CD4-positive, alpha-beta T cell treated with Interleukin-21 for 1 hour (primary cell): ENCODE data around the gene RHCE.
"Not testable (repeated sequence)": the region's sequence is repeated elsewhere in the genome, so short reads cannot be mapped to it uniquely, and the experiment has no call there.

Experiments
- DNase-seq: peaks from one replicate; pipeline ENCODE4 v3.0.0-alpha.2; 2020

Gene RHCE

GRCh38 chr1:25420715-25421114 lies at the start of gene RHCE:
RHCE (minus strand) TSS chr1:25420825; CDS start chr1:25420786, 39 bp downstream.
- not testable (repeated sequence) for DNase-seq

- DNase-seq, result no peak
Measured at GRCh38 chr1:25469177-25469576, 48.6 kb upstream of the RHCE start.

DNA sequence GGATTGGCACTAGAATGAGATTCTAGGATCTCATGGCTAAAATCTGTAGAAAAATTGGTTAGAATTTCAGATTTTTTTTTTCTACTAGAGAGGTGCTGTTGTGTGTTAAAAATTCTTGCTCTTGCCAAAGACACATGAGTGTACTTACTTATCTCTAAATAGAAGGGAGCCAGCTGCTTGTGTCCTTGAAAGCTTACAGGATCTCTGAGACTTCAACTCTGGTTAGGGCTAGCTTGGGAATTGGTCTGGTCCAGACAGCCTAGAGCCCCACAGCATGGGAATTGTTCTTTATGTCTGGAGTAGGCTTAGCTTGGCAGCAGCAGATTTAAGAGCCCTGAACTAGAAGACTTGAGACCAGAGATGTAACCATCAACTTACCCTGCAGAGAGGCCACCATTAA lies 47.4 kb upstream of the RHCE start:
- DNase-seq, result no peak

- no peak for DNase-seq
Measured at GRCh38 chr1:25467616-25468015, 47.0 kb upstream of the RHCE start.

DNA sequence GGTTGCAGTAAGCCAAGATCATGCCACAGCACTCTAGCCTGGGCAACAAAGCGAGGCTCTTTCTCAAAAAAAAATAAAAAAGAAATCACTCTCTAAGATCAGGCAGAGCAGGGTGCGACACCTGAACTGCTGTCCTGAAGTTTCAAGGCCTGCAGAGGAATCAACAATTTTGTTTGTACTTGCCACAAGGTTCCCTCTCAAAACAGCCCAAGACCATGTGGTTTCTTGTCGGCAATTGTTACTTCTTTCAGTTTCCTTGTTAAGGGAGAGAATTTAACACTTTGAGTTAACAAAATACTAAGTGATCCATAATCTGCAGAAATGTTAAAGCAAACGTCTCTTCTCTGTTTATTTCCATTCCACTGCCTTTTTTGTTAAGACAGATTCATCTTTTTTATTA lies 46.6 kb upstream of the RHCE start:
- no peak for DNase-seq

GRCh38 chr1:25462732-25463131 lies 42.1 kb upstream of the RHCE start:
- no peak for DNase-seq

GRCh38 chr1:25461849-25462248 lies 41.2 kb upstream of the RHCE start:
- no peak for DNase-seq

- not testable (repeated sequence) for DNase-seq
Measured at GRCh38 chr1:25460816-25461215, 40.2 kb upstream of the RHCE start.

- no peak for DNase-seq
Measured at GRCh38 chr1:25460020-25460419, 39.4 kb upstream of the RHCE start.

- DNase-seq, result no peak
Measured at GRCh38 chr1:25458541-25459298, 38.1 kb upstream of the RHCE start.

GRCh38 chr1:25456502-25456901 lies 35.9 kb upstream of the RHCE start:
- DNase-seq, result no peak

DNA sequence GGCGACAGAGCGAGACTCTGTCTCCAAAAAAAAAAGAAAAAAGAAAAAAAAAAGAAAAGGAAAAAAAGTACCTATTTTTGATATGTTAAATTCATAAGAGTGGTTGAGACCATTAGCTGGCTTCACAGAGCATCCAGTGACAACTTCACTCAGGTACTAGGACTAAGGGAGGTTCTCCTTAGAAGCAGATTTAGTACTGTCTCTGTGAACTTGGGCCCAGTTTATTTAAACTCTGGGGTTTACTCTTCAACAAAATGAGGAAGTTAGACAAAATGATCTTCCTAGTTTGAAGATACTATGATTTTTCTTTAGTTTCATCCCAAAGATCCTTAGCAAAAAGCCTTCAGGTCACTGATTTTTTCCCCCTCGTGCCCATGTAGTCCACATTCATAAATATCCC lies 31.3 kb upstream of the RHCE start:
- DNase-seq, result no peak

DNA sequence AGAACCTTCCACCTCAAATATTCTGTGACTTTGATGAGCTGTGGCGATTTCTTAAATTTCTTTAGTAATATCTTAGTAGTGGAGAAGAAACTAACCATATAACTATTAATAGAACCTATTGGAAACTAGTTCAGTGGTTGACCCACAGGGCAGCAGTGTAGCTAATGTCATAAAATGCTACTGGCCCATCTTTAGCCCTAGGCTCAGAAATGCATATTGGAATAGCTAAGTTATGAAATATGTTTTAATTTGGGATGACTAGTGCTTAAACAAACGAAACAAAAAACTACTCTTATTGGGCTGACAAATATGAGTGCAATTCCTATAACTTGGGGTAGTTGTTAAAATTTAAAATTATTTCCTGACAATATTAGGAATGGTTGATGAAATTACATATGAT lies 30.3 kb upstream of the RHCE start:
- DNase-seq, result no peak

DNA sequence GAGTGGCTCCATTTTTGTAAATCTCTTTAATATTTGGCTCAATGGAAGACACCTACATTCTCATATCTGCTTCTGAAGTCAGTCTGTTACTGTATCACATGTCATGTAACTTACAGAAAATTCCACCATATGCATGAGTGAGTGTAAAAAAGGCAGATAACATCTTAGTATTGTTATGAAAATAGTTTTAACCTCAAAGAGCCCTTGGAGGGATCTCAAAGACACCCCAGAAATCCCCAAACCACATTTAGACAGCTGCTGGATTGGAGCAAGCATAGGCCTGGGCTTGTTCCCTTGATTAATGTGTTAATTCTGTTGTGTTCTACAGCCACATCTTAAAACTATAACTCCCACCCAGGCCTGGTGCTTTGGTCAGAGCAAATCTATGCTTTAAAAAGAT lies 26.9 kb upstream of the RHCE start:
- no peak for DNase-seq

- no peak for DNase-seq
Measured at GRCh38 chr1:25445993-25446538, 25.4 kb upstream of the RHCE start.

GRCh38 chr1:25444604-25445003 lies 24.0 kb upstream of the RHCE start:
- DNase-seq, result not testable (repeated sequence)

GRCh38 chr1:25443030-25443699 lies 22.5 kb upstream of the RHCE start:
- DNase-seq, result no peak

DNA sequence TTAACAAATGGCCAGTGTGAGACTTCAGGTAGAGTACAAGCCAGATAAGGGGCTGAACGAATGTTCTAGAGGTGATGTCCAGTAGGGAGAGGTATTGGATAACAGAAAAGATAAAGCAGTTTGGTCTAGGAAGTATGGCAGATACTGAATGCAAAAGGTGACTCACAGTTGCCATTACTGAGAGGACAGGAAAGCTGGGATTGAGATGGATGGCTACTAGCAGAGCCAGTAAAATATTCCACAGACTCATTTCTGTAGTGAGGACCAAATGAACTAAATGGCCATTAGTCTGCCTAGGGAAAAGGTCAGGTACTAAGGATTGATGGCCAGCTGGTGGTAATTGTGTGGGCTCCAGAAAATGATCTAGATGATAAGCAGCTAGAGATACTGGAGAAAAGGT lies 21.6 kb upstream of the RHCE start:
- DNase-seq, result no peak

GRCh38 chr1:25439287-25439686 lies 18.7 kb upstream of the RHCE start:
- DNase-seq, result no peak

DNA sequence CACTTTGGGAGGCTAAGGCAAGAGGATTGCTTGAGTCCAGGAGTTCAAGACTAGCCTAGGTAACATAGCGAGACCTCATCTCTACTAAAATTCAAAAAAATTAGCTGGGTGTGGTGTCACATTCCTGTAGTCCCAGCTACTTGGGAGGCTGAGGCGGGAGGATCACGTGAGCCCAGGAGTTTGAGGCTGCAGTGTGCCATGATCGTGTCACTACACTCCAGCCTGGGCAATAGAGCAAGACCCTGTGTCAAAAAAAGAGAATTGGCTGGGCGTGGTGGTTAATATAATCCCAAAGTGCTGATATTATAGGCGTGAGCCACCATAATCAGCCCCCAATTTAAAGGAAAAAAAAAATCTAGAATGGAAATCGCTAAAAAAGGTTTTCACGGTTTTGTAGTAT lies 17.0 kb upstream of the RHCE start:
- DNase-seq, result no peak

- no peak for DNase-seq
Measured at GRCh38 chr1:25435397-25436108, 14.9 kb upstream of the RHCE start.

DNA sequence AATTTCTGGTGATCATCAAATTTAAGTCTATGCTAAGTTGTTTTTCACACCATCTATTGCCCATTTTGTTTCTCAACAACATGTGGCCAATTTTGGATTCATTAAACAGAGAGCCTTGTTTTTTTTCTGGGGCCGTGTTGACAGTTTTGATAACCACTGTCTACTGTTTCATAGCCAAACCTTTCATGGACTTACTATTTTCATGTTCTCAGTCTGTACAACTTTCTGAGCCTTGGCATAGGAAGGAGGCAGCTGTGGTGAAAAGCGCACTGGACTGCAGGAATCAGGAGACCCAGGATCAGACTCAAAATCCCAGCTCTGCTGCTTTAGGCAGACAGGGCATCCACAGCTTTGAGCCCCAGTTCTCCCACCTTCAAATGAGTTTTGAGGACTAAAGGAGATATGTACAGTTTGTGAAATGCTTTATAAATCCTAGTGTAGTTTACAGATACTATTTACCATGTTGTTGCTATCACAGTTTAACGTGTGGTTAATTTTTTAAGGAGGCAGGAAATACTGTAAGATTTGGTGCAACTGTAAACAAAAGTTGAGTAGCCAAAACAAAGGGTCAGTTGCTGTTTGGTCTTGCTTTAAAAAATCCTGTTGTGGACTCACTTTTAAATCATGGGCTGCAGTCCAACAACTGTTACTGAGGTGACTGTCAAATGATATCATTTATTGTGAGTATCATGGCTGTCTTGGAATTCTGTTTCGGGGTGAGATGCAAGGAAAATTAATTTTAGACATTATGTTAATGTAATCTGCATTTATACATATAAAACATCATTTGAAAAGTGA lies 13.0 kb upstream of the RHCE start:
- no peak for DNase-seq
